ENCODE results near the gene TOPORS.

TOPORS gene

GRCh38 chr9:32589083-32589723 is 36.8 kb upstream of the TOPORS start:
- Histone ChIP-seq H3K4me3 (ENCODE audit: low read depth, low read length, poor library complexity, severe bottlenecking) (no peak overlapping the region), H3K36me3 (ENCODE audit: insufficient read depth, low read length) (no peaks in the 10 kb centered on the region), H3K27me3 (ENCODE audit: insufficient read depth, low read length) (peaks cover 4% of the 10 kb centered on the region; the same call in 1 of the 2 replicates), H3K79me2 (ENCODE audit: insufficient read depth, low read length) (no peaks in the 10 kb centered on the region), H3K9ac (ENCODE audit: low read length) (no peak overlapping the region), H3K9me2 (ENCODE audit: low read depth, low read length) (no peaks in the 10 kb centered on the region), H3K4me2 (ENCODE audit: low read length) (no peak overlapping the region), H3F3A (ENCODE audit: insufficient read depth, low read length) (no peaks in the 10 kb centered on the region), H4K20me1 (ENCODE audit: insufficient read depth, low read length) (no peaks in the 10 kb centered on the region), H3K27ac (ENCODE audit: low read depth, low read length, poor library complexity, severe bottlenecking) (no peak overlapping the region), H3K4me1 (ENCODE audit: insufficient read depth, low read length, severe bottlenecking) (no peaks in the 10 kb centered on the region), H3K9me3 (ENCODE audit: low read length) (no peaks in the 10 kb centered on the region), H2AFZ (ENCODE audit: low read length) (no peak overlapping the region)
- TF ChIP-seq, protein P1, sequence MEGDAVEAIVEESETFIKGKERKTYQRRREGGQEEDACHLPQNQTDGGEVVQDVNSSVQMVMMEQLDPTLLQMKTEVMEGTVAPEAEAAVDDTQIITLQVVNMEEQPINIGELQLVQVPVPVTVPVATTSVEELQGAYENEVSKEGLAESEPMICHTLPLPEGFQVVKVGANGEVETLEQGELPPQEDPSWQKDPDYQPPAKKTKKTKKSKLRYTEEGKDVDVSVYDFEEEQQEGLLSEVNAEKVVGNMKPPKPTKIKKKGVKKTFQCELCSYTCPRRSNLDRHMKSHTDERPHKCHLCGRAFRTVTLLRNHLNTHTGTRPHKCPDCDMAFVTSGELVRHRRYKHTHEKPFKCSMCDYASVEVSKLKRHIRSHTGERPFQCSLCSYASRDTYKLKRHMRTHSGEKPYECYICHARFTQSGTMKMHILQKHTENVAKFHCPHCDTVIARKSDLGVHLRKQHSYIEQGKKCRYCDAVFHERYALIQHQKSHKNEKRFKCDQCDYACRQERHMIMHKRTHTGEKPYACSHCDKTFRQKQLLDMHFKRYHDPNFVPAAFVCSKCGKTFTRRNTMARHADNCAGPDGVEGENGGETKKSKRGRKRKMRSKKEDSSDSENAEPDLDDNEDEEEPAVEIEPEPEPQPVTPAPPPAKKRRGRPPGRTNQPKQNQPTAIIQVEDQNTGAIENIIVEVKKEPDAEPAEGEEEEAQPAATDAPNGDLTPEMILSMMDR (IDR thresholded peaks at IDR 0.05; ENCODE audit: low read length) = peak; percentile 66
- TF ChIP-seq EZH2 (IDR thresholded peaks at IDR 0.05; ENCODE audit: borderline replicate concordance, low read length) = no peak

- no peaks in the 10 kb centered on the region for H3K9me3 ChIP-seq (ENCODE audit: low read length)
Measured at GRCh38 chr9:32587901-32588300, 35.5 kb upstream of the TOPORS start.

DNA sequence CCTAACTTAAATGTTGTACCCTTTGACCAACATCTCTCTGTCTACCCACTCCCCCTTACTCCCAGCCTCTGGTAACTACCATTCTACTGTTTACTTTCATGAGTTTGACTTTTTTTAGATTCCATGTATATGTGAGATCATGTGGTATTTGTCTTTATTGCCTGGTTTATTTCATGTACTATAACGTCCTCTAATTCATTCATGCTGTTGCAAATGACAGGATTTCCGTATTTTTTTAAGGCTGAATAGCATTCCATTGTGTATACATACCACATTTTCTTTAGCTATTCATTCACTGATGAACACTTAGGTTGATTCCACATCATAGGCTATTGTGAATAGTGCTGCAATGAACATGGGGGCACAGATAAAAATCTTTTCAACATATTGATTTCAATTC is 32.4 kb upstream of the TOPORS start:
- Histone ChIP-seq H3K4me3 (ENCODE audit: low read depth, low read length, poor library complexity, severe bottlenecking) (no peak overlapping the region), H3K9ac (ENCODE audit: low read length) (no peak overlapping the region), H3K36me3 (ENCODE audit: insufficient read depth, low read length) (no peaks in the 10 kb centered on the region), H2AFZ (ENCODE audit: low read length) (no peak overlapping the region), H3K27me3 (ENCODE audit: insufficient read depth, low read length) (peaks cover 4% of the 10 kb centered on the region; the same call in 1 of the 2 replicates), H3K4me1 (ENCODE audit: insufficient read depth, low read length, severe bottlenecking) (no peaks in the 10 kb centered on the region), H3K4me2 (ENCODE audit: low read length) (no peak overlapping the region), H3K9me2 (ENCODE audit: low read depth, low read length) (no peaks in the 10 kb centered on the region), H3K27ac (ENCODE audit: low read depth, low read length, poor library complexity, severe bottlenecking) (no peak overlapping the region), H3K9me3 (ENCODE audit: low read length) (no peaks in the 10 kb centered on the region), H4K20me1 (ENCODE audit: insufficient read depth, low read length) (no peaks in the 10 kb centered on the region), H3K79me2 (ENCODE audit: insufficient read depth, low read length) (no peaks in the 10 kb centered on the region), H3F3A (ENCODE audit: insufficient read depth, low read length) (no peaks in the 10 kb centered on the region)
- no peak for TF ChIP-seq EZH2 (IDR thresholded peaks at IDR 0.05; ENCODE audit: borderline replicate concordance, low read length)
- TF ChIP-seq, protein P1 (IDR thresholded peaks at IDR 0.05; ENCODE audit: low read length) = no peak

More at GRCh38 chr9:32587901-32588300, 35.5 kb upstream of the TOPORS start:
- H3K79me2 ChIP-seq (ENCODE audit: insufficient read depth, low read length) = no peaks in the 10 kb centered on the region
- no peaks in the 10 kb centered on the region for H3K4me1 ChIP-seq (ENCODE audit: insufficient read depth, low read length, severe bottlenecking)
- H2AFZ ChIP-seq (ENCODE audit: low read length) = no peak overlapping the region
- H3K27ac ChIP-seq (ENCODE audit: low read depth, low read length, poor library complexity, severe bottlenecking) = no peak overlapping the region
- peaks cover 4% of the 10 kb centered on the region; the same call in 1 of the 2 replicates for H3K27me3 ChIP-seq (ENCODE audit: insufficient read depth, low read length)
- H3K4me2 ChIP-seq (ENCODE audit: low read length) = no peak overlapping the region
- H3K4me3 ChIP-seq (ENCODE audit: low read depth, low read length, poor library complexity, severe bottlenecking) = no peak overlapping the region
- no peaks in the 10 kb centered on the region for H3K9me2 ChIP-seq (ENCODE audit: low read depth, low read length)
- H3K9ac ChIP-seq (ENCODE audit: low read length) = no peak overlapping the region
- H4K20me1 ChIP-seq (ENCODE audit: insufficient read depth, low read length) = no peaks in the 10 kb centered on the region
- TF ChIP-seq EZH2 (IDR thresholded peaks at IDR 0.05; ENCODE audit: borderline replicate concordance, low read length) = no peak
- TF ChIP-seq, protein P1 (IDR thresholded peaks at IDR 0.05; ENCODE audit: low read length) = no peak
- H3K36me3 ChIP-seq (ENCODE audit: insufficient read depth, low read length) = no peaks in the 10 kb centered on the region
- no peaks in the 10 kb centered on the region for H3F3A ChIP-seq (ENCODE audit: insufficient read depth, low read length)
